ENCODE measurements around the gene GAK. TPM values are rescaled to one million over a fixed set of nuclear protein-coding genes. Genes with fewer than 3 reads are reported as not detected.

Gene GAK
- total RNA-seq, 1 donor from 2014 or later: 27.6 TPM

DNA sequence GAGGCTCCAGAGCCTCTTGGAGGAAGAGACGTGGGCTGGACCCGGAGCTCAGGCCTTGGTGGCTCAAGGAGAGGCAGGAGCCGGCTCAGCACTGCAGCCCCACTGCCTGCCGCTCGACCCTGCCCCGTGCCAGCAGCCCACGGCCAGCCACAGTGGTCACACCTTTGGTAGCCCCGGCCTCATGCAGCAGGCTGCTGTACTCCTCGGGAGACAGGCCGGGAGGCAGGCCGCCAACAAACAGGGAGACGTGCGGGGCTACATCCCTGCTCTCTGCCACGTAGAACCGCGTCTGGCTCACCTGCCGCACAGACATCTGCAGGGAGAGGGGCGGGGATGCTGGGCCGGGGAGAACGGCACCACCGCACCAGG lies 33.6 kb upstream of the GAK start:
- H4K20me1 ChIP-seq (ENCODE audit: low read depth): peaks cover 14% of the 10 kb centered on the region

DNA sequence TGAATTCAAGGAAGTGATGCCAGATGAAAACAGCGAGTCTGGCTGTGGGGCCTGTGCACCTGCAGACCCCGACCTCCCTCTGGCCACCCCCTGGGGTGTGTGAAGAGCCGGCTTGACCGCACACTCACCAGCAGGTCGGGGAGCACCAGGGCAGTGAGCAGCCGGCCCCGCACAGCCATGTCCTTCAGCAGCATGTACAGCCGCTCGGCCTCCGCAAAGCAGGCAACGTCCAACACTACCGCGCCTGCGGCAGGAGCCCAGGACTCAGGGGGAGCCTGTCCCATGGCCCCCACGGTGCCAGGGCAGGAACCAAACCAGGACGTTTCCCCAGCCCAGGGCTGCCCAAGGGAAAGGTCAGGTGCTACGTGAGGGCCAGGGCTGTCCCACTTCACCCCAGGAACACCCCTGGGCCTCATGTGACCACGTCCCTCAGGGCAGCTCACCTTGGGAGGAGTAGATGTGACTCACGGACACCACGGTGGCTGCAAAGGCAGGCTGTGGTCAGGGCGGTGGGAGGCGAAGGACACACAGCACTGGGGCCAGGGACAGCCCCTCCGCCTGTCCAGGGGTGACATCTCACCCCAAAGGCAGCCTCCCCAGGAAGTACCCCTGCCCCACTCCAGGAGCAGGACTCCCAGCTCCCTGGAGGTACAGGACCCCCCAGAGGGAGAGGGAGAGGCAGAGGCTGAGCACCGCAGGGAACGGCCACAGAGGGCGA lies 33.1 kb upstream of the GAK start:
- Histone ChIP-seq H3K27ac (no peak overlapping the region), H4K20me1 (ENCODE audit: low read depth) (peaks cover 11% of the 10 kb centered on the region), H3K4me2 (no peak overlapping the region), H3K4me3 (no peak overlapping the region), H3F3A (ENCODE audit: low read depth) (no peaks in the 10 kb centered on the region), H3K4me1 (no peaks in the 10 kb centered on the region), H3K79me2 (ENCODE audit: low read depth) (no peaks in the 10 kb centered on the region), H3K27me3 (peaks cover 34% of the 10 kb centered on the region), H3K9me3 (ENCODE audit: low read depth) (no peaks in the 10 kb centered on the region), H2AFZ (replicated peaks) (no peak overlapping the region), H3K9ac (no peak overlapping the region), H3K36me3 (no peaks in the 10 kb centered on the region)
- Mint-ChIP-seq H3K27ac (no peak overlapping the region), H3K4me3 (no peak overlapping the region), H3K36me3 (no peaks in the 10 kb centered on the region), H3K9me3 (no peaks in the 10 kb centered on the region), H3K4me1 (no peaks in the 10 kb centered on the region), H3K27me3 (ENCODE audit: insufficient read depth, low read depth) (no peaks in the 10 kb centered on the region)
- DNase-seq (ENCODE audit: low spot score): no peak
- TF ChIP-seq, protein P1, sequence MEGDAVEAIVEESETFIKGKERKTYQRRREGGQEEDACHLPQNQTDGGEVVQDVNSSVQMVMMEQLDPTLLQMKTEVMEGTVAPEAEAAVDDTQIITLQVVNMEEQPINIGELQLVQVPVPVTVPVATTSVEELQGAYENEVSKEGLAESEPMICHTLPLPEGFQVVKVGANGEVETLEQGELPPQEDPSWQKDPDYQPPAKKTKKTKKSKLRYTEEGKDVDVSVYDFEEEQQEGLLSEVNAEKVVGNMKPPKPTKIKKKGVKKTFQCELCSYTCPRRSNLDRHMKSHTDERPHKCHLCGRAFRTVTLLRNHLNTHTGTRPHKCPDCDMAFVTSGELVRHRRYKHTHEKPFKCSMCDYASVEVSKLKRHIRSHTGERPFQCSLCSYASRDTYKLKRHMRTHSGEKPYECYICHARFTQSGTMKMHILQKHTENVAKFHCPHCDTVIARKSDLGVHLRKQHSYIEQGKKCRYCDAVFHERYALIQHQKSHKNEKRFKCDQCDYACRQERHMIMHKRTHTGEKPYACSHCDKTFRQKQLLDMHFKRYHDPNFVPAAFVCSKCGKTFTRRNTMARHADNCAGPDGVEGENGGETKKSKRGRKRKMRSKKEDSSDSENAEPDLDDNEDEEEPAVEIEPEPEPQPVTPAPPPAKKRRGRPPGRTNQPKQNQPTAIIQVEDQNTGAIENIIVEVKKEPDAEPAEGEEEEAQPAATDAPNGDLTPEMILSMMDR (IDR thresholded peaks at IDR 0.05): no peak
- TF ChIP-seq EZH2 (IDR thresholded peaks at IDR 0.05) (no peak), EZH2phosphoT487 (IDR thresholded peaks at IDR 0.05) (no peak)

More for the DNA sequence above, 33.6 kb upstream of the GAK start:
- H3K9ac ChIP-seq: no peak overlapping the region
- Mint-ChIP-seq H3K27ac (no peak overlapping the region), H3K4me3 (no peak overlapping the region), H3K4me1 (no peaks in the 10 kb centered on the region), H3K27me3 (ENCODE audit: insufficient read depth, low read depth) (no peaks in the 10 kb centered on the region), H3K36me3 (peaks cover 2% of the 10 kb centered on the region), H3K9me3 (no peaks in the 10 kb centered on the region)
- peaks cover 39% of the 10 kb centered on the region for H3K27me3 ChIP-seq
- H3K36me3 ChIP-seq: no peaks in the 10 kb centered on the region
- H3K9me3 ChIP-seq (ENCODE audit: low read depth): no peaks in the 10 kb centered on the region
- H3F3A ChIP-seq (ENCODE audit: low read depth): no peaks in the 10 kb centered on the region
- H2AFZ ChIP-seq (replicated peaks): no peak overlapping the region
- no peak overlapping the region for H3K4me3 ChIP-seq
- no peak overlapping the region for H3K4me2 ChIP-seq
- no peak overlapping the region for H3K27ac ChIP-seq
- H3K4me1 ChIP-seq: no peaks in the 10 kb centered on the region
- no peaks in the 10 kb centered on the region for H3K79me2 ChIP-seq (ENCODE audit: low read depth)
- DNase-seq (ENCODE audit: low spot score): no peak
- TF ChIP-seq, protein P1 (IDR thresholded peaks at IDR 0.05): no peak
- no peak for TF ChIP-seq EZH2 (IDR thresholded peaks at IDR 0.05)
- TF ChIP-seq EZH2phosphoT487 (IDR thresholded peaks at IDR 0.05): no peak

DNA sequence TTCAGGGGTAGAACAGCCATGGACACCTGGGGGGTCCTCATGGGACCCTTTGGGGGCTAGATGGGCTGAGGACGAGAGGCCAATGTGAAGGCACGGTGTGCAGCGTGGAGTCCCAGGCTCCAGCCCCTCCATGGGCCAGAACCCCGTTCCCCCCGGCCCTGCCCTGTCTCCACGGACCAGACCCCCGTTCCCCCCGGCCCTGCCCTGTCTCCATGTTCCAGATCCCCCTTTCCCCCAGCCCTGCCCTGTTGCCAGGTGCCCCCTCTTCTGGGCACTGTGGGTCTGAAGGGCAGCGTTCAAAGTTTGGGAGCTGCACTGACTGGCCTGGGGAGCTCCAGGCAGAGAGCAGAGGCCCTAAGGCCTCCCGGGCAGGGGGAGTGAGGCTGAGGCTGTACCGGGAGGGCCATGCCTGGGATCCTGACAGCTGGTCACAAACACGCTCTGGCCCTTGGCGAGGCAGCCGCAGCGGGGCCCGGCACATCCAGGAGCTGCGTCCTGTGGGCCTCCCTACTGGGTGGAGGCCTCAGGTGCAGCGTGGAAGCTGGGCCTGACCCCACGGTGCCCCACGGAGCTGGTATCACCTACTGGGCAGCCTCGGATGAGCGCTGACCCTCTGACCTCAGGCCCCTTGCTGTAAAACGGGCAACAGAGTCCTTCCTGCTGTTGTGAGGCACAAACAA lies 32.4 kb upstream of the GAK start:
- Histone ChIP-seq H3K4me1 (no peaks in the 10 kb centered on the region), H3K9ac (no peak overlapping the region), H3K27me3 (peaks cover 28% of the 10 kb centered on the region), H3K27ac (no peak overlapping the region), H3K79me2 (ENCODE audit: low read depth) (no peaks in the 10 kb centered on the region), H3K9me3 (ENCODE audit: low read depth) (no peaks in the 10 kb centered on the region), H4K20me1 (ENCODE audit: low read depth) (peaks cover 11% of the 10 kb centered on the region), H3K4me2 (no peak overlapping the region), H3F3A (ENCODE audit: low read depth) (no peaks in the 10 kb centered on the region), H2AFZ (replicated peaks) (no peak overlapping the region), H3K4me3 (no peak overlapping the region), H3K36me3 (no peaks in the 10 kb centered on the region)
- H3K9me3 Mint-ChIP-seq: no peaks in the 10 kb centered on the region
- H3K27me3 Mint-ChIP-seq (ENCODE audit: insufficient read depth, low read depth): no peaks in the 10 kb centered on the region
- H3K36me3 Mint-ChIP-seq: no peaks in the 10 kb centered on the region
- no peak for TF ChIP-seq EZH2 (IDR thresholded peaks at IDR 0.05)
- no peak for DNase-seq (ENCODE audit: low spot score)
- H3K4me3 Mint-ChIP-seq: no peak overlapping the region
- no peak overlapping the region for H3K27ac Mint-ChIP-seq
- H3K4me1 Mint-ChIP-seq: no peaks in the 10 kb centered on the region
